NCI-H2171 (cell line): ENCODE data around the gene NOTCH4.

Experiments
- DNase-seq: peaks from one replicate; lab custom pipeline; 2025; lab: John Stamatoyannopoulos, UW

NOTCH4 gene

DNA sequence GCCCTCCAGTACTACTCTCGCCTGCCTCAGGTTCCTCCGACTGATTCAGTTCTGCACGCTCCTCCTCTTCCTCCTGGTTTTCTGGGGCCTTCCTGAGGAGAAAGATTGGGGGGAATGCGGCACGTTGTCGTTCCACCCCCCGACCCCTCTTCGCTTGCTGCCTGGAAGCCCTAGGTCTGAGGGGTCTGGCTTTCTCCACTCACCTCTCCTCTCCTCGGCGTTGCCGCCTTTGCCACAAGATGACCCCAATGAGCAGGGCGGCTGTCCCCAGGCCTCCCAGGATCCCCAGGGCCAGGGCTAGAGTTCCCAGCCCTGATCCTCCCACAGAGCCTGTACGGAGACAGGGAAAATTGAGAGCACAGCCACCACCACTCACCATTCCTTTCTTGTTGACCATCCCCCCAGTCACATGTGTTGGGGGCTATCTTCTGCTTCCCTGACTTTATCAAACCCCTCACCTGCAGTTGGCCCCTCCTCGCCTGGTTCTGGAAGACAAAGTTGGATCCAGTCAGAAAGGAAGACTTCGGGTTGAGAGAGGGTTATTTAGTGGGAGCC is 42.6 kb downstream of the NOTCH4 start:
- DNase-seq: no peak

DNA sequence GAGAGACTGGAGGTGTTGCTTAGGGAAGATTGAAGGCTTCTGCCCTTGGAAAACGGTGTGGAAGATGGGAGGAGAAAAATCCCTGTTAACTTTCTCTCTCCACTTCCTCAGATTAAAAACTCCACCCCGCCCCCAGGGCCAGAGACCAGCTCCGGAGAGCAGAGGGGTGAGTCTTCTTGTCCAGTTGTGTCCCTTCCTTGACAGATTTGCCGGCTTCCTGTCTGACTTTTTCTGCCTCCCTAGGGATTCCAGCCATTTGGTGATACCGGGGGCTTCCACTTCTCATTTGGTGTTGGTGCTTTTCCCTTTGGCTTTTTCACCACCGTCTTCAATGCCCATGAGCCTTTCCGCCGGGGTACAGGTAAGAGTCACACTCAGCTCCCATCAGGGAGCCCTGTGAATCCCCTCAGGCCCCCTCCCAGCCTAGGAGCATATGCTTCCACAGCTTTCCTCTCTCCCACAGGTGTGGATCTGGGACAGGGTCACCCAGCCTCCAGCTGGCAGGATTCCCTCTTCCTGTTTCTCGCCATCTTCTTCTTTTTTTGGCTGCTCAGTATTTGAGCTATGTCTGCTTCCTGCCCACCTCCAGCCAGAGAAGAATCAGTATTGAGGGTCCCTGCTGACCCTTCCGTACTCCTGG is 44.0 kb downstream of the NOTCH4 start:
- DNase-seq: no peak

DNA sequence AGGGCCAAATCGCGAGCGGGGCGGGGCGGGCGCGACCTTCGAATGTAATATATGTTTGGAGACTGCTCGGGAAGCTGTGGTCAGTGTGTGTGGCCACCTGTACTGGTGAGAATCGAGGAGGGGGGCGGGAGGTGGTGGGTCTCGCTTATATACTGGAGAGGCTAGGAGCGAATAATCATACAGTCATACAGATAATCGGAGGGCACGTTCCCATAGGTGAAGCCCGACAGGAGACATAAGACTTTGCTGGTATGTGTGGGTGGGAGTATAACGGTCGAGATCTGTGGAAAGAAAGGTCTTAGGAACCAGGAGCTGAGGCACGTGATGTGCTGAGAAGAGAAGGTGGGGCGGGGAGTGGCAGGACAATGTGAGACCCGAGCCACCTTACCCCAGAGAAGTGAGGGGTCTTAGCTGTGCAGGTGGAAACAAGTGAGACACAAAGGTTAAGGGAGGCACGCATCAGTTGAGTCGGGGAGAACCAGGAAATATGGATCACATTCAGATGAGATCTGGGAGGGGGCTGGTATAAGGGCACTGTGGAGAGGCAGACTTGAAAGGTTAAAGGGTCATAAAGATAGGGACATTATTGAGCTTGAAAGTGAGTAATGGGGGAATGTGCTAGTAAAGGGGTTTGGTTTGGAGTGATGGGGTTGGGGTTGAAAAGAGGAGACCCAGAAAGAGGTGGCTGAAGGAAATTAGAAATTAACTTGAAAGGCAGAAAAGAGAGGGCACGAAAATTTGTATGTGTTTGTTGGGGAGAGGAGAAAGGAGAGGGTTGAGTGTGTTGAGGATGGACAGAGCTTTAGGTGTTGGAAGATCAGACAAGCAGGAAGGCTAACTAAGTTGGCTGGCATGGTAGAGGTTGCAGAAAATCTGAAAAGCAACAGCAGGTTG is 45.1 kb downstream of the NOTCH4 start:
- no peak for DNase-seq

DNA sequence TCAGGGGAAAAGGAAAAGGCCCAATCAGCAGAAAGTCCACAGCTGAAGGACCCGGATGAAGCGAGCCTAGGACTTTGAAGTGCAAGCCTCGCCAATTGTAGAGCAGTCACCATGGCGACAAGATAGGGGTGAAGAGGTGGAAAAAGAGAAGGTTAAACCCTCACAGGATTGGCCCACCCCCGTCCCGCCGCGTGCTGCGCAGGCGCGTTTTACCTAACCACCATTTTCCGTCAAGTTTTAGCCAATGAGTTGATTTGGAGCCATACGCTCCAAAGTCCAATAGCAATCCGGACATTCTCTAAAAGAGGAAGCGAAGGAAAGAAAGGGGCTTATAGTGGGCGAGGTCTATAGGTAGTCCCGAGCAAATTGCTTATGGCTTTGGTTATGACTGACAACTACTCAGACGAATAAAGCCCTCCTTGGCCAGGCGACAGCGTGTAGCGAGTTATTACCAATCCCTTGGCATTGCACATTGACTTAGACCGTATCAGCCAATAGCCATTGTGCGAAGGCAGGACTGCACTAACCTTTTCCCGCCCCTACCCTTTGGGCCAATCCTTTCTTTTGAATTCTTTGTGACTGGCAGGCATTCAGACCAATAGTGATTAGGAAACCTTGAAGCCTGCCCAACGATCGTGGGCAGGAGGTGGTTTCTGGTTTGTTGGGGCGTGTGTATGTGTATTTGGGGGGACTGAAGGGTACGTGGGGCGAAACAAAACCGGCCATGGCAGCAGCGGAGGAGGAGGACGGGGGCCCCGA is 45.9 kb downstream of the NOTCH4 start, which contains the start of gene RNF5:
TSS of gene RNF5 (plus strand) at position 618 of the 759 bp plus-strand sequence. CDS start at position 725, 107 bp downstream.
- DNase-seq: peak; percentile 99

DNA sequence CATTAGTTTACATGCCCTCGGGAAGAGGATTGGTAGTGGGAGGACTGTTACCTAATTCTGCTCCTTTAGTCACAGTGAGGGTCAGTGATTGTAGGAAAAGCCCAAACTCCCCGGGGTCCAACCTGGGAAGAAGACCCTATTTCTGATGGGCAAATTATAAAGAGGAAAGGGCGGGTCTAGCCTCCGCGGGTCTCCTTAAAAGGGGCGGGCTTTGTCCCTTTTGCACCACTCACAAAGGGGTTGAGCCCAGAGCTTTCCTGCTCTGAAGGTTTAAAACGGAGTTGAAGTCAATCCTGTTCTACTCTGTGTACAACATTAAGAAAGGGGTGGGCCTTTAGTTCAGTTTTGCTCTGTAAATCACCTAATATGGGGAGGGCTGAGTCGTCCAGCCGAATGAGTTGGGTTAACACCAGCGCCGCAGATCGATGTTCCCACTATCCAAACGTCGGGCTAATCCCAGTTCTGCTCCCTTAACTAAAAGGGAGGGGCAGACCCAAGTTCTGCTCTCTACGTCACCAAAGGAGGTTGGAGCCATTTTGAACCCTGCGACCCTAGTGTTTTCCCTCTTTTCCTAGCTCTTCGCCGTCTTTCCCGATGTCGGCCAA is 46.6 kb downstream of the NOTCH4 start:
- DNase-seq: peak; percentile 64

DNA sequence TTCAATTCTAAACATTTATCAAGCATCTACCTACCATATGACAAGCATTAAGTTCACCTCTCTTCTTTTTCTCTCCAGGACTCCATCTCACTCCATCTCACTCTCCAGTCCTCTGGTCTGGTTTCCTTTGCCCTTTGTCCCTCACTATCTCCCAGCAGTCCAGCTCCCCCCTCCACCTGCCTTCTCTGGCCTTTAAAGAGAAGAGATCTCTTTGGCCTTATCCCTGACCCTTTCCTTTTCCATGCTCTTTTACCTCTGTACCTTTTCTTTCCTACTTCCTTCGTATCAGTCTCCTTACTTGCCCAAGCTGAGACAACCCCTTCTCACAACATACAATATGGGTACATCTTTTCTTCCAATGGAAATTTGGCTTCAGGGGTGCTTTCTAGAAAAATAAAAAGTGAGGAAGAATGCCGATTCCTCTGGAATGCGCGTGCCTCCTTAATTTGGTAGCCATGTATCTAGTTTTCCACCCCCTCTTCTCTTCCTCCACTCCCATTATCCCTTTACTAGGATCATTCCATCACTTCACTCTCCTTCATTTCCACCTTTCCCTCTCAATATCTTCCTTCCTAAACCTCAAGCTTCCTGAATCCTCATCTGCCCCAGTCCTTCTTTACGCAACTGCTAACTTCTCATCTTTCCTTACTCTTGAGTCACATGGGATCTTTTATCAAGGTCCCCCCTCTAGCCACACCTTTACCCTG is 47.2 kb downstream of the NOTCH4 start:
- DNase-seq: no peak

DNA sequence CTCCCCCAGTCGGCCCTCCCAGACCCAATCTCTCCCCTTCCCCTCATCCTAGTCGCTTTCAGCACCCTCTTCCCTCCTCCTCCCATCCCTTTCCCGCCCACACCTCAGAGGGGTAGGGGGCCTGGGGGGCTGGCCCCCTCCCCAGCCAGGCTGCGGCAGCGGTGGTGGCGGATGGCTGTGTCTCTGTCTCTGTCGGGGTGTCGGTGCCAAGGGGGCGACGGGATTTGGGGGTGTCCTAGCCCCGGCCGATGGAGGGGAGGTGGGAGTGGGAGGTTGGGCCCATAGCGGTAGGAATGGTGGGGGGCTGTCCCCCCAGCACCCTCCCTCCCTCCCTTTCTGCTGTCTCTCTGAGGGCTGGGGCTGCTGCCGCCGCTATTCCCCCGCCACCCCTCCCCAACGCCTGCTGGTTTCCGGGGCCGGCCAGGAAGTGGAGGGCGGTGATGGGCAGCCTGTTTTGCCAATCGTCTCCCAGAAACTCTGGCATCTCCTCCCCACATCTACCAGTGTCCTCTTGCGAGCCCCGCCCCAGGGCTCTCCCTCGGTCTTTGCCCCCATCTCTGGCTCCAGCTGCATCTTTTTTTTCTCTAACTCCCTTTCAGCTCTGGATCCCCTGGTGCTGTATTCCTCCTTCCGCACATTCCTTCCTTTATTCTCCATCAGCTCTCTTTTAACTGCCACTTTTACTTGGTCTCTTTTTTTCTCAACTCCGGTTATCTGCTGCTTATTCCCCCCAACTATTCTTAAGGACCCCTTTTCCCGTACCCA is 48.0 kb downstream of the NOTCH4 start, which contains the start of gene AGPAT1:
TSS of gene AGPAT1 (minus strand) at position 374 of the 765 bp plus-strand sequence. CDS start 4,588 bp downstream, outside the sequence.
- peak; percentile 93 for DNase-seq

DNA sequence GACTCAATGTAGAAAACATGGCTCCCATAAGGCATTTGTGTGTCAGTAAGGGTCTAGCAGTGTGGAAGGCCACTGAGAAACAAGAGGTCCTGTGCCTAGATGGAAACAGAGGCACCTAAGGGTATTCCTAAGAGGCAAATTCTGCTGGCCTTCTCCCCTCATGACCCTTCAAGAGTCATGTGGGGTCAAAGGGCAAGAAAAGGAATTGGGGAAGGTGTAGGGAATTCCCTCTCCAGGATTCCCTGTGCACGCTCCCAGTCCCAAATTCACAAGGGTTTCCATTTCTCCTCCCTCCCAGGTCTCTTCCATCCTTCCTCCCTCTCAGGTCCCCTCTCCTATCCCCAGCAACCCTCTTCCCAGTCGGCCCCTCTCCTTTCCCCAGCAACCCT is 48.6 kb downstream of the NOTCH4 start:
- no peak for DNase-seq

DNA sequence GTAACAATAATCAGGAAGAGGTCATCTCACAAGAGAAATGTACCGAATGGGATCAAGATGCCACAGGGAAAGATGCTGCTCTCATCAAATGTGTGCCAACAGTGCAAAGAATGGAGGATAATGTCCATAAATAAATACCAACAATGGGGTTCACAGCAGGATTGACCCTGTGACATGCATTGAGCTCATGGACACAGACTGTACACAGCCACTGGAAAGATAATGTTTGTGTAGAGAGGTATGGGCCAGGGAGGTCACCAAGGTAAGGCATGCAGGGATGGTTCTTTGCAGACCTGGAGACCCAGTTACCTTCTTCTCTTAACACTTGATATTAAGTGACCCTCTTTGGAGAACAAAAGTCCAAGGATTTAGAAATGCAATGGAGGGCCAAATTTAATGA is 49.5 kb downstream of the NOTCH4 start:
- no peak for DNase-seq

DNA sequence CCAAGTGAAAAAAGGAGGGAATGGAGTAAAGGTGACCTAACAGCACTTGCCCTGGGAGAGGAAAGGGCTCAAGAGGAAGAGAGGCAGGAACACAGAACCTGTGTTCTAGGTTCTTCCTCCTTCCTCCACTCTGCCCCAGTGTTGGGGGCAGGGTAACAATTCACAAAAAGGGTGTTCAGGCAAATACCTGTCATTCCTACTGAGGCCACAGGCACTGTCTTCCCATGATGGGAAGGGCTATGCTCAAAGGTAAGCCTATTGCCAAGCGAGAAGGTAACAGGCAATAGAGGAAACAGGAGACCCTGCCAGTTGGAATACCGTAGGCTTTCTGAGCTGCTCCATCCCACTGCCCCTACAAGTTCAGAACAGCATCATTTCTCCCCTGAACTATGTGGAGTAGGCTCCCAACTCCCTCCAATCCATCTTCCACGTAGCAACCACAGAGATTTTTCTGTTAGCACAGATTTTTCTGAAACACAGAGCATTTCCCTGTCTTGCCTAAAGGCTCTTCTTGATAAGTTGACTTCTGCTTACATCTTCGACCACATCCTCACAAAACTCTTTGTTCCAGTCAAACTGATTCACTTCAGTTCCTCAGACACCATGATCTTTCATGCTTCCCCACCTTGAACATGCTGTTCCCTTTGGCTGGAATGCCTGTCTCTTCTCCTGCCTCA is 50.7 kb downstream of the NOTCH4 start:
- DNase-seq: no peak

DNA sequence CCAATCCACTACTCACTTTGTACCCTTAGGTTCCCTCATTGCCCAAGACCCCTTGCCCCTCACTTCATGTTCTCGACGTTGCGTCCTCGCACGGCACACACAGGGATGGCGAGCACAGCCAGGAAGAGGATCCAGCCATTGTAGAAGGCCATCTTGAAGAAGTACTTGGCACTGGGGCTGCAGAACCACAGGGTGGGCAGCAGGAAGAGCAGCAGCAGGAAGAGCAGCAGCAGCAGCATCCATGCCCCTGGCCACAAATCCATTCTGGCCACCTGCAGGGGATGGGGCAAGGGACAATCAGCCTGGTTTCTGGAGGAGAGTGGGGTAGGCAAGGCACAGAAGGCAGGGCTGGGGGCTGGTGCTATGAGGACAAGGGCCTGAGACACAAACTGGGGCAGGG is 52.6 kb downstream of the NOTCH4 start:
- DNase-seq: no peak

DNA sequence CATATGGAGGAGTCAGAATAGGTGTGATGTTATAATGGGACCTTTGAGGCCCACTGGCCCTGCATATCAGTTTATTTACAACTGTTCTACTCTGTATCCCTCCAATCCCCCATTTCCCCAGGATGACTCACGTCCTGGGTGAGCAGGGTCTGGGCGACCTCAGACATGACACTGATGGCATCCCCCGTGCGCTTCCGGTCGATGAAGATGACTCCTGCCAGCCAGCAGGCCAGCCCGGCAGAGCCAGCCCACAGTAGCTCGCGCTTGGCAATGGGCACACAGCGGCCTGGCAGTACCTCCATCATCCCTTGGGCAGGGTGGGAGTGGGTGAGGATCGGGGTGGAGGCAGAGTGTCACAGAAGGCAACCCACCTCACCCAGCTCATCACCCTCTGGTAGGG is 53.6 kb downstream of the NOTCH4 start:
- DNase-seq: no peak

DNA sequence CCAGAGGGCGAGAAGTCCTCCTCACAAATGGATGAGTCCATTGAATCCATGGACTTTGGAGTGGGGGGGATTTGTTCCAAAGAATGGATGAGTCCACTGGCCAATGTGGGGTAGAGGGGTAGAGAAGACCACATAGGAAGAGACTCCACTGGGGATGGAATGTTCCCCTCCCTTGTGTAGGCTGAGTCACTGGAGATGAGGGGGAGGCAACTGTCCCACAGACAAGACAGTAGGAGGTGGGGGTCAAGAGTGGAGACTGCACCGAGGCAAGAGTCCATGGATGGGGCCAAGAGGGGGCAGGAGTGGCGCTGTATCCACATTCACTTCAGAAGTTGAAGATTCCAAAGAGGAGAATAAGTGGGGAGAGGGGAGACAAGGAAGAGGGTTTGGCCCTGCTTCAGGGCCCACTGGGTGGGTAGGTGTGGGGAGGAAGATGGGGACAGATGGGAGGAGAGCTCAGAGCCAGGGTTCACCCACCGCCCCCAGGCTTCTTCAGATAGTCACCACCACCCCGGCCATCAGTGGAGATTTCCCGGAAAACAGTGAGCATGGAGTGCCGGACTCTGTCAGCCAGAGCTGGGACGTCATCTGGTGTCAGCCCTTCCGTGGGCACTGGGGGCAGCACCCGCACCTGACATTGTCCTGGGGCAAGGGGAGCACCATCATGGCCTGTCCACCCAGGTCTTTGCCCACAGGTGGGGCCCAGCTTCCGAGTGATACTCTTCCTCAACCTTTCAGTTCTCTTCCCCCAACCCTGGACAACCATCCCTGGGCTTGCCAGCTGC is 54.9 kb downstream of the NOTCH4 start:
- no peak for DNase-seq

DNA sequence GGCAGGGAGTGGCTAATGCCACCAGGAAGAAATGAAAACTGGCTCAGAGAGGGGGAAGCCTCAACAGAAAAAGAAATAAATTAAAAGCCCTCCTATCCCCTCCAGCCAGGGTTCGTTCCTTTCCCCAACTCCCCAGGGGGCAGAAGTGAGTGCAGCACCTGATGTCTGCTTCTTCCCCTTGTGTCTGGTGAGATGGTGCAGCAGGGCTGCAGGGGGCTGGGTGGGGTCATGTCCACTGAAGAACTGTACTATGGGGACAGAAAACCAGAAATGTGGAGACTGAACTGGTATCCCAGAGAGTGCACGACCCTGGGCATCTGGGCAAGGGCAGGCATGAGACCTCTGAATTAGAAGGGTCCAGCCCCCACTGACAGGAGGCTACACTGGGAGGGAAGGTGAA is 55.5 kb downstream of the NOTCH4 start:
- no peak for DNase-seq

DNA sequence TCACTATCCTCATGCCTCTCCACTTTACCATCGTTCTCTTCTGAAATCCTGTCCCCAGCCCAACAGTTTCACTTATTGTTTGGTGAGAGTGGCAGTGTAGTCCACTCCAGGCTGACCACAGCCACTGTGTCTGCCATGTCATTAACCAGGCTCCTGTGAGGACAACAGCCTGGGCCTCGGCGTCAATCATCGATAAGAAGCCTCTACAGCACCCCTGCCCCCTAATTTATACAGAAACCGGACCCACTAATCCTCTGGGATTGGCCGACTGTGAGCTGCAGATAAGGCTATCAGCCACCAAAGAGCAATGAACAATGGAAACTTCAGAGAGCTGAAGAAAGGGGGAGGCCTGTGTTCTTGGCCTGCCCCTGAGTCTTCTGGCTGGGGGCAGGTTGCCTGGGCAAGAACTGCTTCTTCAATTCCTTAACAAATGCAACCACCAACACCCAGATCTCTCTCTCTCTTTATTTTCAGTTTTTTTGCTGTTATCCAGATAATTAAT is 56.1 kb downstream of the NOTCH4 start:
- no peak for DNase-seq

DNA sequence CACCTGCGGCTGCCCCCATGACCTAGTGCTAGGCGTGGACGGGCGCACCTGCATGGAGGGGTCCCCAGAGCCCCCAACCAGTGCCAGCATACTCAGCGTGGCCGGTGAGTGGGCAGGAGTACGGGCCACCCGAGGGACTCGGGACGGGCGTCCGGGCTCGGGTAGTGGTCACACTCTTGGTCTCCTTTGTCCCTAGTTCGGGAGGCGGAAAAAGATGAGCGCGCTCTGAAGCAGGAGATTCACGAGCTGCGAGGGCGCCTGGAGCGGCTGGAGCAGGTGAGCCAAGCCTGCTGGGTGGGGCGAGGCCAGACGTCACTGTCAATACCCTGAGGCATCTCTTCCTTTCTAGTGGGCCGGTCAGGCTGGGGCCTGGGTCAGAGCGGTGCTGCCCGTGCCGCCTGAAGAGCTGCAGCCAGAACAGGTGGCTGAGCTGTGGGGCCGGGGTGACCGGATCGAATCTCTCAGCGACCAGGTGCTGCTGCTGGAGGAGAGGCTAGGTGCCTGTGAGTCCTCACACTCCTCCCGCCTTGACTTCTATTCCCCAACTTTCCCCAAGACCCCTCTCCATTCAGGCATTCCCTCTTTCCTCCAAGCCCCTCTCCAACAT is 56.6 kb downstream of the NOTCH4 start:
- DNase-seq: no peak

DNA sequence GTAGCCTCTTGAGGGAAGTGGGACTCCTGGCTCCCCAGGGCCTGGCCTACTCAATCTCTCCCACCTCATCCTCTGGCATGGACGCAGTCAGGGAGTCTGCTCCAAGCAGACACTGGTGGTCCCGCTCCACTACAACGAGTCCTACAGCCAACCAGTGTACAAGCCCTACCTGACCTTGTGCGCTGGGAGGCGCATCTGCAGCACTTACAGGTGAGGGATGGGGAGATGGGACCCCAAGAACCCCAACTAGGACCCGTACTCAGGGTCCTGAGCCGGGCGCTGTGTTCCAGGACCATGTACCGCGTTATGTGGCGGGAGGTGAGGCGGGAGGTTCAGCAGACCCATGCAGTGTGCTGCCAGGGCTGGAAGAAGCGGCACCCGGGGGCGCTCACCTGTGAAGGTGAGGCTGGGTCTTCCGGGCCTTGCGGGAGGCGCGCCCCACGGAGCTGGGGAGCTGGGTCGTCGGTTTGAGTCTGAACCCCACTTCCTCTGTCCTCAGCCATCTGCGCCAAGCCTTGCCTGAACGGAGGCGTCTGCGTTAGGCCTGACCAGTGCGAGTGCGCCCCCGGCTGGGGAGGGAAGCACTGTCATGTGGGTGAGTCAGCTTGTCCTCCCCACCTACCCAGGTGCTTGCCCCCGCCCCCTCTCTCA is 57.3 kb downstream of the NOTCH4 start:
- no peak for DNase-seq

DNA sequence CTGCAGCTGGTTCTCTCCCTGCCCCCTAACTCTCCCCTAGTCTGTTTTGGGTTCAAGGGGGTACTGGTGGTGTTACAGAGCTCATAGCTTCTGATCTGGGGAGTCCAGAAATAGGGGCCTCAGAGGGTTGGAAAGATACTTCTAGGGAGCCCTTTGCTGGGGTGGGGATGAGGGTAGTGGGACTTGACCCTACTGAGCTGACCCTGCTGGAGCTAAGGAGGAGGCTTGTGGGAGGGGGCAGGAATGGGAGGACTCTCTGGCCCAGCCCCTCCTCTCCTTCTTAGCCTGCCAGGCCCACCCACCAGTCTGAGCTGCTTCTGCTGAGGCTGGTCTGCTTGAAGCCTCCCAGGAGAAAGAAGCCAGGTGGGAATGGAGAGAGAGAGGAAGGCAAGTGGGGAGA is 59.6 kb downstream of the NOTCH4 start, which contains the start of gene EGFL8:
TSS of gene EGFL8 (plus strand) at position 301 of the 400 bp plus-strand sequence. CDS start 1,571 bp downstream, outside the sequence.
- DNase-seq: no peak
